NCI-H2081 treated with DMSO at 0.1 percent for 48 hours (cell line): ENCODE measurements around the gene OR2F2.
A peak's percentile ranks its signal among the peaks of the same experiment; 100 is the strongest.

Source experiments
- DNase-seq: peaks from one replicate; lab custom pipeline; 2025; lab: John Stamatoyannopoulos, UW

The OR2F2 gene

GRCh38 chr7:143934526-143935325, at the start of gene OR2F2:
Gene OR2F2 (plus strand): TSS chr7:143935233. CDS start chr7:143935233, 0 bp downstream.
- no peak for DNase-seq

- no peak for DNase-seq
Measured at GRCh38 chr7:143885951-143886350, 49.1 kb upstream of the OR2F2 start.

GRCh38 chr7:143886826-143887477, 48.1 kb upstream of the OR2F2 start:
- no peak for DNase-seq

- no peak for DNase-seq
Measured at GRCh38 chr7:143889068-143889467, 46.0 kb upstream of the OR2F2 start.

GRCh38 chr7:143890558-143890957, 44.5 kb upstream of the OR2F2 start:
- no peak for DNase-seq

- DNase-seq, result no peak
Measured at GRCh38 chr7:143891457-143891856, 43.6 kb upstream of the OR2F2 start.

- peak; percentile 75 for DNase-seq
Measured at GRCh38 chr7:143892527-143893300, 42.3 kb upstream of the OR2F2 start.

GRCh38 chr7:143896667-143897066, 38.4 kb upstream of the OR2F2 start:
- DNase-seq, result no peak

GRCh38 chr7:143898810-143899209, 36.2 kb upstream of the OR2F2 start:
- DNase-seq, result no peak

- no peak for DNase-seq
Measured at GRCh38 chr7:143900230-143900766, 34.7 kb upstream of the OR2F2 start.

GRCh38 chr7:143901332-143901667, 33.7 kb upstream of the OR2F2 start:
- no peak for DNase-seq

GRCh38 chr7:143901668-143902331, 33.2 kb upstream of the OR2F2 start, which contains the start of gene TCAF1:
Gene TCAF1 (minus strand): TSS chr7:143902176. CDS start chr7:143876608, 25,568 bp downstream.
- peak; percentile 77 for DNase-seq

- no peak for DNase-seq
Measured at GRCh38 chr7:143902332-143902899, 32.6 kb upstream of the OR2F2 start.

GRCh38 chr7:143905509-143905908, 29.5 kb upstream of the OR2F2 start:
- no peak for DNase-seq

- DNase-seq, result no peak
Measured at GRCh38 chr7:143906151-143906550, 28.9 kb upstream of the OR2F2 start.

GRCh38 chr7:143906895-143907294, 28.1 kb upstream of the OR2F2 start:
- DNase-seq, result no peak

- DNase-seq, result no peak
Measured at GRCh38 chr7:143908120-143908519, 26.9 kb upstream of the OR2F2 start.

- no peak for DNase-seq
Measured at GRCh38 chr7:143909863-143910262, 25.2 kb upstream of the OR2F2 start.

GRCh38 chr7:143910473-143911248, 24.4 kb upstream of the OR2F2 start:
- DNase-seq, result no peak

- no peak for DNase-seq
Measured at GRCh38 chr7:143913945-143914615, 21.0 kb upstream of the OR2F2 start.
